SKM-1 treated with dmso at 0.1 percent for 144 hours (cell line): ENCODE results near the gene LKAAEAR1.

ENCODE experiments used
- DNase-seq: peaks from one replicate; lab custom pipeline; 2025; ENCODE audit not compliant: unreplicated experiment; lab: John Stamatoyannopoulos, UW

The LKAAEAR1 gene

GRCh38 chr20:64111841-64112641 lies 27.8 kb upstream of the LKAAEAR1 start:
- peak; percentile 6 for DNase-seq

- no peak for DNase-seq
These were observed 26.3 kb upstream of the LKAAEAR1 start for GRCh38 chr20:64110411-64111068.

DNA sequence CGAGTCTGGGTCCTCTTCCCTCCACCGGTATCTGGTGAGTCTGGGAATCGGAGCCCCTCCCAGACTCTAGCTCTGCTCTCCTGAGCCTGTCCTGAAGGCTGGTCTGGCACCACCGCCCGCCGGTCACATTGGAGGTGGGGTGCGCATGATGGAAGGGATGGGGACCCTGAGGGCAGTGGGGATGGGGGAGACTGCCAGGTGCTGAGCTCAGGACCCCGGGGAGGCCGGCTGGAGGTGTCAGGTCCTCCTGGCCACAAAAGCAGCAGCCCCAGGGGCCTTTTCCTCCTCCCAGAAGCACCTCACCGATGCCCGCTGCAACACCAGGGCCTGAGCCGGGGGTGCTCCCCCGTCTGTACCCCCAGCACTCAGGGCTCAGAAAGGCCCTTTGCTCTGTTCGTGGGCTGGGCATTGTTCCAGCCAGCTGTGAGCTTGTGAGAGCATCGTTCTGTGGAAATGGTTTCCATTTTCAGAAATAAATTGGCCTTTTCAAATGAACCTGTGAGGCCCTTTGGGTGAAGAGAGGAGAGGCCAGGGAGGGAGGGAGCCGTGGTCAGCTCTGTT lies 25.7 kb upstream of the LKAAEAR1 start:
- DNase-seq, result no peak

DNA sequence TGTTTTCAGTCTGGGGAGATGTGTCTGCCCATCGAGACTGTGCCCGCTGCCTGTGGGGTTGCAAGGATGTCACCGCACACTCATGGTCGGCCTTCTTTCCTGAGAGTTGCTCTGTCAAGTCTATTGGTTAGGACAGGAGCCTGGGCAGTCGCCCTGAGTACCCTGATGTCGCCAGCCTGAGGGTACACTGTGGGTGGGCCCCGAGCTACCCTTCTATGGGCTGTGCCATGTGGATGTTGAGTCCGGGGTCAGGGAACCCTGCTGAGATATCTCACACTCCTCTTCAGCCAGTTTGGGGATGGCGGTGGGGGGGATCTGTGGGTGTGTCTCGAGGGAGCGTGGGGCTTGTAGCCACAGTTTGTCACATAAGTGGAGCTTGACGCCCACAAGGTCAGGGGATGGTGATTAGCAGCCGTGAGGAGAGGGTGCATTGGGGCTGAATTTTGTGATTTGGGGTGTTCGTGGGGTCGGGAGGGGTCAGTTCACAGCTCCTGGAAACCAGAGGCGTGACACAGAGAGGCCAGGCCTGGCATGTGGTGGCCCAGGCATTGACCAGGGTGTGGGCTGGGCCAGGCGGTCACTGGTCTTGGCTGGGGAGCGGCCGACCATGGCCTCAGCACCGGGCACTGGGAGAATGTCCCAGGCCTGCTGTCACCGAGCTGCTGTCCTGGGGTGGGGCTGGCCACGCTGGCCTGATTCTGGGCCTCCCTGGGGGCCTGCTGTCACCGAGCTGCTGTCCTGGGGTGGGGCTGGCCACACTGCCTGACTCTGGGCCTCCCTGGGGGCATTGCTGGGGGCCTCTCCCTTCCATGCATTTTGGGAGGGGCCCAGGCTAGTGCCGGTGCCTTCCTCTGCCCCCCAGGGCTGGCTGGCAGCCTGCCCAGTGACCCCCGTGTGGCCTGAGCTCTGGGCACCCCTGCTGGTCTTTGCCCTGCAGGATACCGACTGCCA lies 24.8 kb upstream of the LKAAEAR1 start:
- no peak for DNase-seq

GRCh38 chr20:64107736-64108457 lies 23.7 kb upstream of the LKAAEAR1 start:
- peak; percentile 73 for DNase-seq

- DNase-seq, result no peak
These were observed 23.0 kb upstream of the LKAAEAR1 start, which contains the start of gene NPBWR2 for GRCh38 chr20:64106981-64107735. NPBWR2 (minus strand) TSS chr20:64107565; CDS start chr20:64106831, 734 bp downstream.

DNA sequence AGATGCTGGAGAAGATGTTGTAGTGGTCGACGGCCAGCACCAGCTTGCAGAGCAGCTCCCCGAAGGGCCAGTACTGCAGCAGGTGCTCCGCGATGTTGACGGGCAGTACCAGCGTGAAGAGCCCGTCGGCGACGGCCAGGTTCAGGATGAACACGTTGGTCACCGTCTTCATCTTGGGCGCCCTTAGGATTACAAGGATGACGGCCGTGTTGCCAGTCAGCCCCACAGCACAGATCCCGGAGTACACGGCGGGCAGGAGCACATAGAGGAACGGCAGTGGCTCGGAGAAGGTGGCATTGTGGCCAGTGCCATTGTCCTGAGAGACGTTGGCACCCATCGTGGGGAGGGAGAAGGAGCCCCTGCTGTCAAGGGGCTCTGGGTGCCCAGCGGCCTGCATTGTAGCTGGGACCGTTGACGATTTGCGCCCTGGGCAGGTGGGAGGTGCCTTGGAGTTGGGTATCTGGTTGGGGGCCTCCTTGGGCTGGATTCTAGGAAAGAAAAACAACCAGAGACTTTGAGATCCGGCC lies 22.3 kb upstream of the LKAAEAR1 start:
- DNase-seq, result no peak

GRCh38 chr20:64105846-64106434 lies 21.7 kb upstream of the LKAAEAR1 start:
- no peak for DNase-seq

DNA sequence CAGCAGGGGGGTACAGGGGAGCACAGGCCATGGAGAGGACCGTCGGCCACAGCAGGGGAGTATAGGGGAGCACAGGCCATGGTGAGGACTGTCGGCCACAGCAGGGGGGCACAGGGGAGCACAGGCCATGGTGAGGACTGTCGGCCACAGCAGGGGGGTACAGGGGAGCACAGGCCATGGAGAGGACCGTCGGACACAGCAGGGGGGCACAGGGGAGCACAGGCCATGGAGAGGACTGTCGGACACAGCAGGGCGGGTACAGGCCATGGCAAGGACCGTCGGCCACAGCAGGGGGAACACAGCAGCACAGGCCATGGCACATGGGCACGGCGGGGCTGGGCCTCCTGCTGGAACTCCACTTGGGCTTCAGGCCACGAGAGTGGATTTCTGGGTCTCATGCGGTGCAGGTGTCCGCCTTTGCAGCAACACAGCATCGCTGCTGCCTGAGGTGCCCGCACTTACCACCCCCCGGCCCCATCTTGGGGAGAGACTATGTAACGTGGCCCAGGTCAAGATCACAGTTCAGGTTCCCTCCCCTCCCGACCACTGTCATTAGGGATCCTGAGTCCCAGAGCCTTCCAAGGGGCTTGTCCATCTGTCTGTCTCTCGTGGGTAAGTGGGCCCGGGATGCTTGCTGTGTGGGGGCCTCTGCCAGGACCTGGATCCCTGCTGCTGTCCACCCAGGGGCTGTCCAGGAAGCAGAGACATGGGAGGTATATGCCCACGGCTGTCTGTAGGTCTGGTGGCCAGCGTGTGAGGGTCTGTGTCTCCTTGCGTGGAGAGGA lies 20.7 kb upstream of the LKAAEAR1 start:
- DNase-seq, result no peak

DNA sequence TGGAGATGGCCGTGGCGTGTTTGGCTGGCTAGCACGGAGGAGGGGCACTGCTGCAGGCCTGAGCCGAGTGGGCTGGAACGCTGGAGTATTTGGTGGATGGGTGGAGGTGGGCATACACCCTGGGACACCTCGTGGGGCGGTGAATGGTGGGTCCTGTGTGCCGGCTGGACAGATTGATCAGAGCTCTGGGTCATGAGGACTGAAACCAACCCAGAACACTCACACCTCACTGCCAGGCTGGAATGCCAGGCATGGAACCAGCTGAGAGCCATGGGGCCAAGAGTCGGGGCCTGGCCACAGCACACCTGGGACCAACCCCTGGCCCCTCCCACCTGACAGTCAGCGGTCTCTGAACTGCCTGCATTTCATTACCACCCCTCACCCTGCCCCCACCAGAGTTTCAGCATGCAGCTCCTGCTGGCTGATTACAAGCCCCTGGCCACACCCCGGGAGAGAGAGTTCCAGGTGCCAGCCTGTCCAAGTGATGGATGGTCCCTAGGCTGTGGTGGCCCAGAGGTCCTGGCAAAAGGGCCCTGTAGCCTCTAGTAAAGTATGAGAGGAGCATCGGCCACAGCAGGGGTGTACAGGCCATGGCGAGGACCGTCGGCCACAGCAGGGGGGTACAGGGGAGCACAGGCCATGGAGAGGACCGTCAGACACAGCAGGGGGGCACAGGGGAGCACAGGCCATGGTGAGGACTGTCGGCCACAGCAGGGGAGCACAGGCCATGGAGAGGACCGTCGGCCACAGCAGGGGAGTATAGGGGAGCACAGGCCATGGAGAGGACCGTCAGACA lies 19.9 kb upstream of the LKAAEAR1 start:
- no peak for DNase-seq

GRCh38 chr20:64102647-64103354 lies 18.6 kb upstream of the LKAAEAR1 start:
- no peak for DNase-seq

DNA sequence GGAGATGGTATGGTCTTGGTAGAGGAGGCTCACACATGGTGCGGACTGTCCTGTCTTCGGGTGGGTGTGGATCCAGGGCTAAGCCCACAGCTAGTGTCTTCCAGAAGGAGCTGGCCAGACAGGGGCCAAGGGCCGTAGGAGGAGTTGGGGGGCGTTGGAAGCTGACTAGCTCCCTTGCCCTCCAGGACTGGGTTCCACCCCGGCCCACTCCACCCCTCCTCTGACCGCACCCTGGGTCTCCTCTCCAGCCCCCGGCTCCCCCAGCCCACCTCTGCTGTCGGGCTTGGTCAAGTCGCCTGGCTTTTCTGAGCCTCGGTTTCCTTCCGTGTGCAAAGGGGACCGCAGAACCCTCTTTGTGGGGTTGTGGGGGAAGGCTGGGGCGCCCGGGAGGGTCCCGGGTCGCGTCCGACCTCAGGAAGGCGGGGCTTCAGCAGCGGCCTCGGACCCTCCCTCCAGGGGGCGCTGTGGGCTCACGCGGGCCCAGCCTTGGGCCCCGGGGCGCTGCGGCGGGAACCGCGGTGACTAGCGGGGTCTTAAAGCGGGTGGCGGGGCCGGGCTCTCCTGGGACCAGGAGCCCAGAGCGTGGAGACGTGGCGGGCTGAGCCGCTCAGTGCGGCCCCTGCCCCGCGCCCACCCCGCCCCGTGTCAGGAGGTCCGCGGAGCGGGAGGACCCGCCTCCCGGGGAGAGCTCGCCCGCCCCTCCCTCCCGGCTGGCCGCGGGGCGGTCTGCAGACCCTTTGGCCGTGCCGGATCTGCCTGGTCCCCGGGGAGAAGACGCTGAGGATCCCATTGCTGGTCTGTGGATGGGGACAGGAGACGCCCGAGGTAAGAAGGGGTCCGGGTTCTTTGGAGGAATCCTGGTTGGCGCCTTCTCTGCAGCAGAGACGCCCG lies 17.8 kb upstream of the LKAAEAR1 start:
- DNase-seq, result peak; percentile 36

DNA sequence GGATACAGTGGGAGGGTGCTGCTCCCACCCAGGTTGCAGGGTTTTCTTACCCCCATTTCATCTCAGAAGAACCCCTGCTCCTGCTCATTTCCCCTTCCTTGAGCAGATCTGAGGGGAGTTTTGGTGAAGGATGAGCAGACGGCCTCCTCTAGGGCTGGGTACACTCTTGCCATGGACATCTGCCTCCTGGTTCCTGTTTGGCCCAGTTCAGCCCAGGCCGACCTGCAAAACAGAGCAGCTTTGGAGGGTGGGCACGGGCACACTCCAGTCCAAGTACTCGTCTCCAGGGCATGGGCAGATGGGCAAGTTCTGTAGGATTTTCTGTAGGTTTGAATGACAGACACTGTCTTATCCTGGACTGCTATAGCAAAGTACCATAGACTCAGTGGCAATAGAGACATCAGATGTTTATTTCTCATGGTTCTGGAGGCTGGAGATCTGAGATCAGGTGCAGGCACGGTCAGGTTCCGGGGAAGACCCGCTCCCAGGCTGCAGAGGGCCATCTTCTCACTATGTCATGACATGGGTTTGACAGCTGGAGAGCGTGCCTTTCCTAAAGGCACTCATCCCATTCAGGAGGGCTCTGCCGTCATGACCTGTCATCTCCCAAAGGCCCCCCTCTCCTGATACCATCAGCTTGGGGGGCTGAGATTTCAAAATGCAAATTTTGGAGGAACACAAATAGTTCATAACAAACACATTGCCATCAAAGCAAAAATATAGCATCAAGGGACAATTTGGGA lies 16.9 kb upstream of the LKAAEAR1 start:
- no peak for DNase-seq

GRCh38 chr20:64100566-64100888 lies 16.3 kb upstream of the LKAAEAR1 start:
- DNase-seq, result no peak

- no peak for DNase-seq
These were observed 15.8 kb upstream of the LKAAEAR1 start for GRCh38 chr20:64099880-64100565.
